Inflammatory macrophage (primary cell): Measurements from ENCODE around the gene PDIA4.
"Not testable (repeated sequence)": the region's sequence is repeated elsewhere in the genome, so short reads cannot be mapped to it uniquely, and the experiment has no call there.

Experiments used
- DNase-seq, 2 donors: peaks; one replicate each; pipeline ENCODE4 v3.0.0-alpha.2; 2020 to 2022

PDIA4 gene

DNA sequence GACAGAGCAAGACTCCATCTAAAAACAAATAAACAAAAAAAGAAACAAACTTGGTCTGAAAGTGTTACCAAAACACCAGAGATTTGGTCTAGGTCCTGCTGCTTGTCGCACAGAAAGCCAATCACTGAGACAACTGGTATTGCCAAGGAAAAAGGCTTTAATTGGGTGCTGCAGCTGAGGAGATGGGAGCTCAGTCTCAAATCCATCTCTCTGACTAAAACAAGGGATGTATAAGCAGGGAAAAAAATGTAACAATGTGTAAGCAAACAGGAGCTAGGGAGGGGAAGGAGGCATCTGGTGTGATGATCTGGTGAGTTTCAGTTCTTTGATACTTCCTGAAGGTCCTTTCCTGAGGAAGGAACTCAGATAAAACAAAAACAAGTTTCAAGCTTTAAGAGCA lies 8.4 kb upstream of the PDIA4 start:
- no peak for DNase-seq

DNA sequence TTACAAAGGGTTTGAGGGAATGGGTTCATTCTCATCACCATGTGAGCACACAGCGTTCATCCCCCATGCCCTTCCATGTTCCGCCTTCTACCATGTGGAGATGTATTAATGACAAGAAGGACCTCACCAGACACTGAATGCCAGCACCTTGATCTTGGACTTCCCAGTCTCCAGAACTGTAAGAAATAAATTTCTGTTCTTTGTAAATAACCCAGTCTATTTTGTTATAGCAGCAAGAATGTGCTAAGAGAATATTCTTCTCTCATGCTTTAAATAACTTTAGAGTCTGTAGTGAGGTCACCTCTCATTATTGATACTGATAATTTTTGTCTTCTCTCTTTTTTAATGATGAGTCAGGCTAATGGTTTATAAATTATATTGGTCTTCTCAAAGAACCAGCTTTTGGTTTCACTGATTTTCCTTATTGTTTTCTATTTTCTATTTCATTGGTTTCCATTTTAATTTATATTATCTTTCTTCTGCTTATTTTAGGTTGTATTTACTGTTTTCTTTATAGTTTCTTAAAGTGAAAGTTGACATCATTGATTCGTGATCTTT lies 3.1 kb upstream of the PDIA4 start:
- DNase-seq: no peak

DNA sequence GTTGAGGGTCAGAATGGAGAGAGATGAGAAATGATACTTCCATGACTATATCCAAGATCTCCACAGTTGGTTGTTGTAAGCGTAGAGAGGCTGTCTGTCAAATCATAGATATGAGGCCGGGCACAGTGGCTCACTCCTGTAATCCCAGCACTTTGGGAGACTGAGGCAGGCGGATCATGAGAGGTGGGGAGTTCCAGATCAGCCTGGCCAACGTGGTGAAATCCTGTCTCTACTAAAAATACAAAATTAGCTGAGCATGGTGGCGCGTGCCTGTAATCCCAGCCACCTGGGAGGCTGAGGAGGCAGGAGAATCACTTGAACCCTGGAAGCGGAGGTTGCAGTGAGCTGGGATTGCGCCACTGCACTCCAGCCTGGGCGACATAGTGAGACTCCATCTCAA lies 2.1 kb upstream of the PDIA4 start:
- not testable (repeated sequence) for DNase-seq

DNA sequence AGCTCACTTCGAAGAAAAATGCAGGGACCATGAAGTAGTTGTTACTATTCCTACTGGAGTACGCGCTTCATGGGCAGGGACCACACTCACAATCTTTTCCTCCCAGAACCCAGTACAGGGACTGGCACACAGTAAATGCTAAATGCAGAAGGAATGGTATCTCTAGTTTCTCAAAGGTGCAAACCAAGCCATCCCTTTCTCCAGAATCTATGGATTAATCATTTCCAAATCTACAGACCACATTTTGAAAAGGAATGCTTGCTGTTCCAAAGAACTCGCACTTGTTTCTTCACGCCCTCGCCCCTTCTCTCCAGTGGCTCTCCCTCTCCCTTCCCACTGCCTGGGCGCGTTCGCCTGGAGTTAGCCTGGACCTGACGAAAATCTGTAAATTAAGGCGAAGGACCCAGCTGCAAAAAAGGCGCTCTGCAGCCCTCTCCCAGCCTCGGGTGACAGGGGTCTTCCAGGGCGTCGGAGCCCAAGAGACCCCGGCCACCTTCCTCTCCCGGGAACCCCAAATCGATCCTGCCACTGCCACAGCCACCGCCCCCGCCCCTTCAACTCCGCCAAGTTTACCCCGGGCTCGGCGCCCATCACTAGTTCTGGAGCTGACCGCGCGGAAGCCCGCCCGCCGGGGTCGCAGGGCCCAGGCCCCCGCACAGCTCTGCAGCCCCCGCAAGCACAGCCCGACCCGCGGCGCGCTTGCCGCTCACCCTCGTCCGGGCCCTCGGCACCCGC lies 527 bp downstream of the PDIA4 start:
- DNase-seq: peak; percentile 11 to 12

DNA sequence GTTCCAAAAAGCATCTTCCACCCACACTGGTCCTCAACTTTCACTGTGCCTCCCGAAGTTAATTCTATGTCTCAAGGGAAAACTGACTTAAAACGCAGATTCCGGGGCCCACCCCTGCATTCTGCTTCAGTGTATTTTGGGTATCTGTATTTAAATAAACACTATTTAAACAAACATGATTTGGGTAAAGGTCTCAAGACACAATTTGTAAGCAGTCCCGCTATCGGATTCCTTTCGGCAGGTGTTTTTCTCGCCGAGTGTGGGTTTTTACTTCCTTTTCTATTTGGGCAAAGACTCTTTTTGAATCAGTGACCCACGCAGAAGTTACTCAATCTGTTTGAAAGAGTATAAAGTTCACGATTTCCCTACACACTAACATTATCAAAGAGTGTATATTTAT lies 1.2 kb downstream of the PDIA4 start:
- DNase-seq: peak; percentile 39 to 54

DNA sequence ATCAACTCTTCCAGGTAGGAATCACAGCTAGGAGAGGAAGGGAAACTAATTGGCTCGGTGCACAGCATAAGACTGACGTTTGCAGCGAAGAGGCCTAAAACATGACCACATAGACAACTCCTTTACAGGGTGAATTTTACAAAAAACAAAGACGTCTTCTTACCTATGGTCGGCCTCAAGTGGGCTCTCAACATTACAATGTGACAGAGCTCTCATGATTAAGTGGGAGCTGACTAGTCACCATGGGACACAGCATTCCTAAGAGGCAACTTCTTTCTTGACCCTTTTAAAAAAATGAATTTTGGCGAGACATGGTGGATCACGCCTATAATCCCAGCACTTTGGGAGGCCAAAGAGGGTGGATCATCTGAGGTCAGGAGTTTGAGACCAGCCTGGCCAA lies 4.6 kb downstream of the PDIA4 start:
- no peak for DNase-seq

DNA sequence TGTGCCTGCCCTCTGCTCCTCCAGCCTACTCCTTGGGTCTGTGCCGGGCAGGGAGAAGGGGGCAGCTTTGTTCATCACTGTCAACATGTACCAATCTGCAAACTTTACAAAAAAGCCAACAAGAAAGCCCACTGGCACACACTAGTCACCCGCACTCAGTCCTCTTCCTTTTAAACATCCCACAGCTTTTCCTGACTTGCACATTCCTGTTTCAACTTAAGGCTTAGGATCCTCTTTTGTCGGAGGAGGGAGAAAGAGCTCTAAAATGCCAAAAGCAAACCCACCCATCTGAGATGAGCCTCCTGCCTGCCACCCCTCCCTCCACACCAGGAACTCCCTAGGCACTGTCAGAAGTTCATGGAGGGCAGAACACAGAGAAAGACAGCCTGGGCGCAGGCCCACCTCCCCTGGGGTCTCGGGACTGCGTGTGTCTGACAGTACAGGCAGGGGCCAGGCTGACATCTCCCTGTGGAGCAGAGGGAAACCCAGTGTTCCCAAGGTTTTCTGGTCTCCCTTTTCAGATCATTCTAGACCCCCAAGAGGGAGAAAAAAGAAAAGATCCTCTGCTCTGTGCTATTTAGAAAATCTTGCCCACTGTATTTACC lies 5.4 kb downstream of the PDIA4 start:
- peak; percentile 5 to 54 for DNase-seq

DNA sequence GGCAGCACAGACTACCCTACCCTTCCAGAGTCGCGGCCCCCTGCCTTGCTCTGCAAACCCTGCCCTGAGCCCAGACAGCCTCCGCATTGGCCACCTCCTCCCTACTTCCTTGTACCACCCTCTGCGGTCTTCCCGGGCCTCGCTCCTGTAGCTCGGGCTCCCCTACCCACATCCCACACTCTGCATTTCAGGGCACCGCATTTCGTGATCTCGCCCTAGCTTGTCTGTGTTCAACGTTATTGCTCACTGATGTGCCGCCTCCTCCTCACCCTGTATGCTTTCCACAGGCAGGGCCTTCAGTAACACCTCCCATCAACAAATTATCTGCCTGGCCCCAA lies 6.6 kb downstream of the PDIA4 start:
- no peak for DNase-seq

DNA sequence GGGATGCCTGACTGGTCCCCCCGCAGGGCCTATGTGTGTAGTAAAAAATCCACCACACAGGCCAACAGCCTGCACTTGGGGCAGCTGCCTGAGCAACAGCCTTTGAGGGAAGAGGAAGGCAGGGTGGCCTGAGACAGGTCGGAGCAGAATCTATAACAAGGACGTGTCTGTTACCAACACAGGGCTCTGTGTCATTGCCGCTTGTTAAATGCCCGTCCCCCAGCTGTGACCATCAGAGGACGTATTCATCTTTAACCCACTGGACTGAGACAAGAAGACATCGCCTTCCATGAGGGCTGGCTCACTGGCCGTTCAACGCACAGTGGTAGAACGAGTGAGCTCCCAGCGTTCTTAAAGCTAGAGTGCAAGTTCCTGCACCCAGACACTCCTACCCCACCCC lies 7.8 kb downstream of the PDIA4 start:
- DNase-seq: no peak

DNA sequence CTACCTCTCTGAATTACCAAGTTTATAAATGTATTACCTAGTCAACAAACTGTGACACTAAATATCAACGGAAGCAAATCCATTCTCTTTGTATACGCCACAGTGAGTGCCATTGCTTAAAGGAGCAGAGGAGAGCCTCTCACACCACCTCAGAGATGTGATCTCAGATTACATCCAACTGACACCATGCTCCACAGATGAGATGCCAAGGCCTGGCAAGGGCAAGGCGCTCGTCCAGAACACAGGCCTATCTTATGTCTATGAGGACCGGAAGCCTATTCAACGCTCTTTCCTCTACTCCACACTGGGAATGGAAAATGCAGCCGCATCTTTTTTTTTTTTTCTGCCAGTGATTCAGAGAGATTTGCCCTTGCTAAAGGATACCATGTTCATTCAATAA lies 11.4 kb downstream of the PDIA4 start:
- DNase-seq: no peak

DNA sequence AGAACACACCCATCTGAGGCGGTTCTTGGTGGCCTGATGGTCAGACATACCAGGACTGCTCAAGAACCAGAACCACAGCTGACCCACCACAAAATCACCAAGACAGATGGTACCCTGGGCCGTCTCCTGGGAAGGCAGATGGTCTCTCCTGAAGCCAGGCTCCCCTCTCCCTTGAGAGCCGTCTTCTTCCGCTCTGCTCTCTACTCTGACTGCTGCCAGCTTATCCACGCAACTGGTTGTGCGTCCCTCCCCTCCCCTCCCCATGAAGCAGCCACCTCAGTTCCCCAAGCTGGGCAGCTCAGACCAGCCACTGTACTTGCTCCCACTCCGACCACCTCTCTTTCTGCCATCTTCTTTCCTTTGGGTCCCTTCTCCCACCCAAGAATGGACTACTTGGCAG lies 14.0 kb downstream of the PDIA4 start:
- DNase-seq: no peak

DNA sequence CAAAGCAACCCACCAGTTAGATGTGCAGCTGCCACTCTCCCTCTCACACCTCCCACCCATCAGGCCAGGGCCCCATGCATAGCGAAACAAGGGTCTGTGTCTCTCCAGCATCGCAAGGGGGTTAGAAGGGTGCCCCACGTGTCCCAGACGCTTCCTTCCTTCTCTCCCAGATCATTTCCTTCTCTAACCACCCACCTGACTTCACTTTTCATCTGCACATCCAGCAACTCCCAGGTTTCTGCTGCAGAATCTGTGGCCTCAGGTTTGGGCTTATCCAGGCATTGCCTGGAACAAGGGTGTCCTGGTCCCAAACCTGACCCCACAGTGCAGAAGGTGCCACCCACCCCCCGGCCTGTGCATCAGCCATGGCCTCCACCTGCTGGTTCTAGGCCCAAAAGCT lies 14.4 kb downstream of the PDIA4 start:
- DNase-seq: no peak

DNA sequence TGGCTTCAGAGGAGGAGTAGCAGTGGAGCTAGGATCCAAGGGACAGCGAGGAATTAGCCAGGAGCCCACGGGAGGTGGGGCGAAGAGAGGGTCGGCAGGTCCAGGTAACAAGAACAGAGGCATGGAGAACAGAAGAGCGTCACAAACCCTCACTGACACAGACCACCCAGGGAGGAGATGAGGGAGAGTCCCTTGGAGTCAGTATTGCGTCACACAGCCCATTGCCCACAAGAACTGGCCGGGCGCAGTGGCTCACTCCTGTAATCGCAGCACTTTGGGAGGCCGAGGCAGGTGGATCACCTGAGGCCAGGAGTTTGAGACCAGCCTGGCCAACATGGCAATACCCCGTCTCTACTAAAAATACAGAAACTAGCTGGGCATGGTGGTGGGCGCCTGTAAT lies 15.6 kb downstream of the PDIA4 start:
- DNase-seq: not testable (repeated sequence)

DNA sequence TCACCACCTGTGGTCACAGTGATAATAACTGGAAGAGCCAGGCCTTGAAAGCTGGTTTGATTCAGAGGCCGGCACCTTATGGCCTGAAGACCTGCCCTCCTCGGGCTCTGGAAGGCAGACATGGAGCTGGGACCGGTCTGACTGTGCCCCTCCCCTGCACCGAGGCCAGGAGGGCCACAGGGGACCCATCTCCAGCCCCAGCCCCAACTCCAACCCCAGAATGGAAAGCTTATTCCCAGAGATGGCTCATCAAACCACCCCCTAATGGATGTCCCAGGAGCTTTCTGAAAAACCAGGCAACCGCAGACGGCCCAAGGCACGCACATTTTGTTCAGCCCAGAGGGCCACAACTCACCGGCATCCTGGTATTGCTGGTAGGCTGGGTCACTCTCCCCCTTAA lies 16.8 kb downstream of the PDIA4 start:
- no peak for DNase-seq

DNA sequence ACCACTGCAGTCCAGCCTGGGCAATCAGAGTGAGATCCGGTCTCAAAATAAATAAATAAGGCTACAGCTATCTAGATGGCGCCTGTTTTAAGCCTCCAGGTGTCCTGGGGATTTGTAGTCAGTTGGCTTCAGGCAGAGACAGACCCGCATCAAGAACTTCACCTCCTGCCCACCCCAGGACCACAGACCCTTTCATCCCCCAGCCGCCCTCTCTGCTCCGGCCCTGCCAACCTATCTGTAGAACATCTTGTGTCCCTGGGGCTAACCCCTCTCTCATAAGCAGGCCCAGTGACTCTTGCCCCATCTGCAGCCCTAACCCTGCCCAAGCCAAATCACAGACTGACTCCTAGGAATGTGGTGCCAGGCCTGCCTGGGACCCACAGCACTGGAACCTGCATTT lies 17.9 kb downstream of the PDIA4 start:
- no peak for DNase-seq

DNA sequence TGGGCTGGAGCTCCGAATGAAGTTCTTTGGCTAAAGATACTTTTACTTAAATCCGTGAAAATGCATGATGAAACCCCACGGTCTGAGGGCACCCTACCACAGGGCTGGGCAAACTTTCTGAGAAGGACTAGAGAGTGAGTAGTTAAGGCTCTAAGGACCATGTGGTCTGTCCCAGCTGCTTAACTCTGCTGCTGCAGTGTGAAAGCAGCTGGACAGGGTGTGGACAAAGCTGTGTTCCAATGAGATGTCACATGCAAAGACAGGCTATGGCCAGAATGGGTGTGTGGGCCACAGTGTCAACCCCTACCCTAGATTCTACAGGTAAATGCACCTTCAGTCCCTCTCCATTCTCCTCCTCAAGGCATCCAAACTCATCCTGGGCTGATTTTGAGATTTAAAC lies 18.8 kb downstream of the PDIA4 start:
- no peak for DNase-seq

DNA sequence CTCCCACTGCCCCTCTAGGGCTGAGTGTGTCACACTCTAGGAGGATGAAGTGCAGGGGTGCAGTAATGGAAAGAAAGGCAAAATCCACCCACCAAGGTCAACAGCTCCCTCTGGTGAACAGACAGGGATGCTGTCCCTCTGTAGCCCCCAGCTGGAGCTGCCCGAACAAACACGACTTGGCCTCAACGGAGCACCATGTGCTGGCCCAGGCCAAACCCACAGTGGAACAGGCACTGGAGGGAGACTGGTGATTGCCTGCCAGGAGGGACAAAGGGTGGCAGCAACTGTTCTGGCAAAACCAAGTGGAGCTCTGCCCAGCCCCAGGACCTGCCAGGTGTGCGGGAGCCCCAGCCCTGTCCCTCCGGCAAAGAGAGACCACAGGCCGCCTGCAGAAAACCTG lies 20.7 kb downstream of the PDIA4 start:
- DNase-seq: no peak

DNA sequence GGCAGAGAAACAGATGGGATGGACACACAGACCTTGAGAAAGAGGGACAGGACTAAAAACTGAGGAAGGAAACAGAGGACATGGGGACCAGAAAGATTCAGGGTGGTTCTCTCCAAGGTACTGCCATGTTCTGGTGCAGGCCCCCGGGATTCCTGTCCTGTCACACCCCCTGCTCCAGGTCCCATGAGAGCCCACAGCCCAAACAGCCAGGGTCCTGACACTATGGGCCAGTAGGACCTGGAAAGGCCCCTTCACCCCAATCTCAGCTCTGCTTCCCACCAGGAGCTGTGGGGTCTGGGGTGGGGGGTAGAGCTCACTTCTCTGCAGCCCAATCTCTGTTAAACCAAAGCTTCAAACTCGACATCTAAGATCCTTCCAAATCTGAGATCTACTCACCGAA lies 21.2 kb downstream of the PDIA4 start:
- no peak for DNase-seq

DNA sequence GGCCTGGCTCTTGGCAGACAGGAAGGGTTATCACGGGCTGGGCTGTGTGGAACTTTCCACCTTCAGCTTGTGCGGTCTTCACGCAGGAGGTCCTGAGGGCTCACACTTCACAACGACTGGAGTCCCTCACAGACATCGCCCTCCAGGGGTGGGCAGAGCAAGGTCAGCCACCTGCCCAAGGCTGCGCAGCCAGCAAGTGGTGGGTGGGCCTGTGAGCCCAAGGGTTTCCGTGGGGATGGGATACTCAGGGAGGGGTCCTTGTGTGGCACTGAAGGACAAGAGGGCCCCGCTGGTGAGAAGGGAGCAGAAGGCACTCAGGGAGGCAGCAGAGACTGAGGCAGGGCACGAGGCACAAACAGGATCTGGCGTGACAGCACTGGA lies 22.0 kb downstream of the PDIA4 start:
- DNase-seq: no peak

DNA sequence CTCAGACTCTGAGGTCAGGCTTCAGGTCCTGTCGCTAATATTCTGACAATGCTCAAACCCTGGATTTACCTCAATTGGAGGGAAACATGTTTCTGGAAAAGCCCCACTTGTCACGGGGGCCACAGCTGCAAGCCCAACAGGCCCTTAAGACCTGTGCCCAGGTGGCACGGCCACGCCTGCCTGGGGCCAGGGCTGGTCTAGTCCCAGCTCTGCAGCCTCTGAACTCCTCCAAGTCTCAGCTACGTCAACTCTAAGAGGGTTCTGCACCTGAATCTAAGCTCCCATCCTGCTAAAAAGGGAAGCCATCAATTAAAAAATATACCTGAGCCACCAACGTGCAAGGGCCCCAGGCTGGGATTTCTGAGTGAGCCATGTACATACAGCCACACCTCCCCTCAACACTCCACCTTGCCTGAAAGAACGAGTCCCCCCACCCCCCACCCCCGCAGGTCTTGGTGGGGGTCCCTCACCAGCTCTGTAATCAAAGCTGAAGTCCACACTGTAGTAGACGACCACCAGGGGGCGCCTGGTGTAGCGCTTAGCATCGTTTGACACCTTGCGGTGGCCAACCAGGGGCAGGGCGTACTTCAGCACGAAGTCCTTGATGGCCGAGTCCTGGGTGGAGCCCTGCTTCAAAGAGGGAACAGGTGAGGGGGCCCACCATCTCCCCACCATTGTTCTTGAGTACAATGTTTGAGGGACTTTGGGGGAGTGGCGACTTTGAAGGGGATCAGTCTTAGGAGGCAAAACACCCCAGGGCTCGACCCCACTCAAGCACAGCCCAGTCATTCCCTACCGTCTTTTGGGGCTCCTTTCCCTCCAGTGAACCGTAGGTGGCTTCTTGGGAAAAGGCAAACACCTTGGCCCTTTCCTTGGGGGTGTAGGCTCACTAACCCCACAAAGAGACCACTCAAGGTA lies 22.6 kb downstream of the PDIA4 start:
- peak; percentile 69 to 79 for DNase-seq

DNA sequence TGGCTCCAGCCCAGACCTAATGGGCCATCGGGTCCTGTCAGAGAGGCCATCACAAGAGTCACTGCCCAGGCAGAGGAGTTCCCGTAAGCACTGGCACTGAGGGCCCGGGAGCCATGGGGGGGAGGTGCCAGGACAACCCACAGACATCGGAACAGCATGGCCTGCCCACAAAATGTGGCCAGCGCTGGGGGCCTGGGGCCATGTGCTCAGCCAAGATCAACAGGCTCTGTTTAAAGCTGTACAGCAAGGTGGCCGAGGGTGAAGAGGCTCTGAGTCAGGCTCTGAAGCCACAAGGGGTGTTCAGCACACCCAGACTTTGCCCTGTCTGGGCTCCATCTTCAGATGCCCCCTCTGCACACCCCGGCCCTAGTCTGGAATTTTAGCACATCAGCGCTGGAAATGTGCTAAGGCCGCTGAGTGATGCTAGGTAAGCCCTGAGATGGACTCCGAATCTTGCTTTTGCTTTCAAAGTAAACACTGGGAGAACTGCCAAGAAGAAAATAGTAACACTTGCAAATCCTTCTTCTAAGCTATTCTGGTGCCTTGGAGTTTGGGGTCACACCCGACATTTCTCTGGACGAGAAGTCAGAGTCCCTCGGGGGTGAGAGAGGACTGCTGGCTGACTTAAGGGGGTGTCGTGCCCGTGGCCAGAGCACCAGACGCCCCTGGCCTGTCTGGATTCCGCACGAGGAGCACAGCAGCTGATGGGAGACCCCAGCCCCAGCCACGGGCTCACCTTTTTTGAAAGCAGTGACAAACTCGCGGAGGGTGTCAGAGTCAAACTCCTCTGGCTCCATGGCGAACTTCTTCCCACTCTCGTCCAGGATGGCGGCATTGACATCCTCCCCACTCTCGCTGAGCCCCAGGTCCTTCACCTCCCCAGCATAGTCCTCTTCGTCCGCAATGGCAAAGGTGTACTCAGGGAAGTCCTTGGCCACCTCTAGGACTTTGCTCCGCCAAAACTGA lies 23.6 kb downstream of the PDIA4 start:
- DNase-seq: no peak

DNA sequence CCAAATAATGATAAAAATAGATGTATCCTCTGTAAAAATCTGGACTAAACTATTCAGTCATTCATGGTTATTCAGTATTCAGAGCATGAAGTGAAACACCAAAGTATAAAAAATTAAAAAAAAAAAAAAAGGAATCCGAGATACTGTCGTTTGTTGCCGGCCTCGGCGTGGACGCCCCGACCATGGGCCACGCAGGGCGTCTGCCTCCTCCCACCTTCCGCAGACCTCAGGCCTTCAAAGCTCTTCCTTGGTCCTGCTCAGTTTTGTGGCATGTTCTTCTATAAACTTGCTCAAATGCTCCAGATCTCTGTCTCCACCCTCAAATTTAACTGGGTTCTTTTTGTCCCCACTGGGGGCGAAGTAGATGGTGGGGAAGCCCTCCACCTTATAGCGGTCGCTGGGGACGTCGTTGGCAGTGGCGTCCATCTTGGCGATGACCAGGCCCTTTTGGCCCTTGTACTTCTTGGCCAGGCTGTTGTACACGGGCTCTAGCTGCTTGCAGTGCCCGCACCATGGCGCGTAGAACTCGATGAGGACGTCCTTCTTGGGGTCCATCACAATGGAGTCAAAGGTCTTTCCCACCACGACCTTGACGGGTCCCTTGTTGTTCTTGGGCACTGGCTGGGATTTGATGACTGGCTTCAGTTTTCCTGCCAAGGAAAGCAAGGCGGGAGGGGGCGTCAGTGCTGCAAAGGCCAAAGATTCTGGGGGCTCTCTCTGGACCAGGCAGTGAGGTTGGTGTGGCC lies 24.6 kb downstream of the PDIA4 start:
- no peak for DNase-seq
